Endometrium (tissue), 2 donors: ENCODE results near the gene AK4.

Experiments
- FAIRE-seq: peaks from 2 replicates; lab custom pipeline; 2012; peaks lifted over from hg19 to GRCh38; lab: Jason Lieb, UNC
- donor health status: control.
- donor health status: control.

Gene AK4

GRCh38 chr1:65253800-65254319 is 105.9 kb downstream of the AK4 start:
- no peak for FAIRE-seq

- FAIRE-seq = no peak
Measured at GRCh38 chr1:65254320-65255034, 106.5 kb downstream of the AK4 start.

- FAIRE-seq = no peak
Measured at GRCh38 chr1:65255035-65255655, 107.1 kb downstream of the AK4 start.

DNA sequence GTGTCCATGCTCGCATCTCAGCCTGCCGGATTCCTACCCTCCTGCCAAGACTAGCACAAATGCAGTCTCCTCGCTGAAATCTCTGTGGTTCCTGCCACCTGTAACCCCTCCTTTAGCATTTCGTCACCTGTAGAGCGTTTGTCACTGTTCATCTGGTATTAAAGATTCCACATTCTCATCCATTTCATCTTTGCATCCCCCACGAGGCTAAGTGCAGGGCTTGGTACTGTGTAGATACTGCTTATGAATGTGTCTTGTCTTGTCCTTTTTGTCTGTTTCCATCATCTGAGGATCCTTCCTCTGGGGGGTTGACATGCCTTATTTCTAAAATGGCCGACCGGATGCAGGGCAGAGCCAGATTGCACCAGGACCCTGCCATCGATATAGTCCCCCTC is 107.7 kb downstream of the AK4 start:
- no peak for FAIRE-seq

- FAIRE-seq = no peak
Measured at GRCh38 chr1:65256860-65257708, 109.1 kb downstream of the AK4 start.

- no peak for FAIRE-seq
Measured at GRCh38 chr1:65258106-65258505, 110.1 kb downstream of the AK4 start.

DNA sequence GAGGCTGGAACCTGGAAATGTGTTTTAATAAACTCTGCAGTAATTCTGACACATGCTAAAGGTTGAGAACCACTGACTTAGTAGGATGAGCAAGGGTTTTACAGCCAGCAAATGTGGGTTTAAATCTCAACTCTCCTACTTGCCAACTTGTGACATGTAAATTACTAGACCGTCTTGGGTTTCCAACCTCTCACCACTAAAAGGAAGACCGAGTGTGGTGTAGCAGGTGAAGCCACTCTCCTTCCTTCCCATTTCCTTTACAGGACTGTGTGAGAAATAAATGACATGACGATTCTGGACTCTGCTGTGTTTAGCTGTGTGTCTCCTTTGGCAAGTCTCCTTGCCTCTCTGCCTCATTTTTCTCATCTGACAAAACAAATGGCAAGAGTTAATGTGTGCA is 111.8 kb downstream of the AK4 start:
- no peak for FAIRE-seq

DNA sequence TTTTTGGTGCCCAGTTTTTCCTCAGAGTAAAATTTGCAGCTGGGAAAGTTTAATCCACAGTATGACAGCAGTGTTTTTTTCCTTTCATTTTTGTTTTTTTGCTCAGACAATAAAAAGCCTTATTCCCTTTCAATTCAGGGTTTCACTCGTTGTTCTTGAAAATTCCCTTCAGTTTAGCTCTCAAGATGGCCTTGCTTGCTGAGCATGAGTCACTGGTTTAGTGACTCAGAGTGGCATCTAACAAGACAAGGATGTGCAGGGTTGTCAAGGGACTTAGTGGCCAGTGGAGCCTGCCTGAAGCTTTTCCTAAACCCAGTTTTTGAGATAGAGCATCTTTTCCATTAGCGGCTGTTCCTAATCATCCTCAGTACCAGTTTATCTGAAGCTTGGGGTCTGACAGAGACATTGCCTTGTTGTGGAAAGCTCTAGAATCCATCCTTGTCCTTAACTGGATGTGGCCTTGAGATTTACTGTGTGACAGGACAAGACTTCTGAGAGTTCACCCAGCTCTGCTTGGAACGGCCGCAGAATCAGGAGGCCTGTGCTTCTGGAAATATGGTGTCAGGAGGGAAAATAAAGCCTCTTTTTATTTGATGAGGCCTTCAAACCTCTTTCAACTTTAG is 113.0 kb downstream of the AK4 start:
- FAIRE-seq = no peak

GRCh38 chr1:65263286-65263685 is 115.3 kb downstream of the AK4 start:
- FAIRE-seq = no peak

DNA sequence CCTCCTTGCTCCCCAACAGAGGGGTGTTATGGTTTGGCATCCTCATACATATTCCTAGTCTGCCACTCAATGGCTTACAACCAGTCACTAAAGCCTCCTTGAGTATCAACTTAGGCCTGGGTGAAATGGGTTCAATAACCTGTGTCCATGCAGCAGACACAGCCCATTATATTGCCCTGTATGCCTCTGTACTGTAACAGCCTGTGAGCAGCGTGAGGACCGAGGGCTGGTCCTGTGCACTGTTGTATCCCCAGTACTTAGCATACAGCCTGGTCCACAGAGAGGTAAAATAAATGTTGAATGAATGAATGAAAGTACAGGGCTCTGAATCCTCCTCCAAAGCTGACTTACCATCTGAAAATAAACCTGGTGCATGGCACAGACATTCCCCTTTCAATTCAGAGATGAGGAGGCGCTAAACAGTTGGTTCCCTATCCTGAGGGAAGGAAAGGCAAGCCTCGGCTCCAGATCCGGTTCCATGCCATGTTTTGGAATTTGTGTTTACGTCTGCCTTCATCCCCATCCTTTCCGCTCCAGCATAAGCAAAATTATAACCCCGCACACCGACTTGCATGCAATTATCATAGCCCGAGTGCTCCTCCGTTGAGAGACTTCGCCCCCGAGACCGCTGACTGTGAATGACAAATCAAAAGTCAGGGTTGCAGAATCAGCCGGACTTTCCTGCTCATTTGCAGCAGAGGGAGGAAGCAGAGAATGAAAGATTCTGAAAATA is 116.4 kb downstream of the AK4 start:
- FAIRE-seq = no peak

DNA sequence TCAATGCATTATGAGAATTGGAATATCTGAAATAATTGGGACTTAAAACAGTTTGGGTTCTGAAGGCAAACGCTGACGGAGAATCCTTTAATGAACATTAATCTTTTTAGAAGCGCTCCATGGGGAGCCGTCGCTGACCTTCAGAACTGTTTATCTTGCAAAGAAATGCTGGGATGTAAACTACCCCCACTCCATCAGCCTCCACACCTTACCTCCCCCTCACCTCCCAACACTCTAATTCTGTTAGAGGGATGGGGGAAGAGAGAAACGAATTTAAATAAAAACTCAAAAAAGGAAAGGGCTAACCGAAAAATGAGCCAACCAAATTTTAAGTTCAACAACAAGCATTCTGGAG is 117.3 kb downstream of the AK4 start:
- no peak for FAIRE-seq

DNA sequence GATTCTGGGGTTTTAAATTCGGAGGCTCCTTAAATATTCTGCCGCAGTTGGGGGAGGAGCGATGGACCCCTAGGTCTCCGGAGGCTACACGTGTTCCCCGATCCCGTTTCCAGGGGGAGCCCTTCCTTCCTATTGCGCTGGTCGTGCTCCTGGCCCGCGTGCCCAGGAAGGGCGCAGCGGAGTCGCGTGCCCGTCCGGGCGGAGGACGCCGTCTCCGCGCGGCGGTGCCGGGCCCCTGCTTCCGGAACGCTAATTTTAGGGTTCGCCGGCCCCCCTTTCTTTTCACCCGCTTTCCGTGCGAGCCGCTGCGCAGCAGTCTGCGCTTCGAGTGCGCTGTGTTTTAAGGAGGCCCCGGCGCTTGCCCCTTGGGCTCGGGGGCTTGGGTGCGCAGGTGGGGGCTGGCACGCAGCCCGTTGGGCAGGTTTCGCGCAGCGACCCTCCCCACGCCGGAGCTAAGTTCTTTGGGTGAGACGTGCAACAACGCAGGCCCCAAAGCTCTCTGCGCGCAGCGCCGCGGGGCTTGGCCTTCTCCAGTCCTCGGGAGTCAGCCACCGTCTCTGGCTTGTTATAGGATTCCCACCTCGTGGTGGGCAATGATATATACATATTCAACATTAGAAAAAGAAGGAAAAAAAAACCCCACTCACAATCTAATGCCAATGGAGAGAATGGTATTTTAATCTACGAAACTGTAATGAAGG is 117.8 kb downstream of the AK4 start:
- no peak for FAIRE-seq

DNA sequence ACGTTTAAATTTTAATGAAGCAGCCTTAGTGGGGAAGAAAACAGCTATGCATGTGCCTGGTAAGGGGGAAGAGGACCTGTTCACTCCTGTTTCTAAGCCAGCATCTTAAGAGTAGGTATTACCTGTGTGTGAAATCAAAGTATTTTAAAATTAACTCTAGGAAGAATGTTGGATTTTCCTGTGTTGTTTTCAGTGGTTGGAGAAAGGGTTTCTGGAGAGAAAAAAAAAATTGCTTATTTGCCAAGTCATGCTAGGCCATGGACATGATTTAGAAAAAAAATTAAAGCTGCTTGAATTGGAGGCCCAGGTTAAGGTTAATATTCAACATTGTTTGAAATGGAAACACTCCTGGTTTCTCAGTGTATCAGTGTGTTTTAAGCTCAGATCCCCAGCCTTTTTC is 118.5 kb downstream of the AK4 start:
- no peak for FAIRE-seq

- FAIRE-seq = no peak
Measured at GRCh38 chr1:65267271-65267670, 119.3 kb downstream of the AK4 start.

GRCh38 chr1:65267683-65268082 is 119.7 kb downstream of the AK4 start:
- no peak for FAIRE-seq

DNA sequence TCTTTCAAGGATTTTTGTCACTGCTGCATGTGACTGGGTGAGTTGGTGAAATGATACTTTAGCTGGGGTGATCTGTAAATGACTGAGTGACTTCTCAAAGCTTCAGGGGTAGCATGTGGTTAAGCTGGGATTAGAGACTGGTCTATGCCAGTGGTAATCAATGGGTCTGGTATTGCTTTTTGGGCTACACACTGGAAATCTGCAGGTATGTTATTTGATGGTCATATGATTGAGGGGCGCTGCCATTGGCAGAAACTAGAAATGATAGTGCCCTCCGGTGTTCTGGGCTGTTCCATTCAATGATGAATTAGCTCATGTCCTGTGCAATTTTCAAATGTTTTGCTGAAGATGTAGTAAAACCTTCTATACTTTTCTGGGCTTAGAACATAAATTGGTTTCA is 121.6 kb downstream of the AK4 start:
- FAIRE-seq = no peak

- FAIRE-seq = no peak
Measured at GRCh38 chr1:65276197-65276939, 128.4 kb downstream of the AK4 start.

GRCh38 chr1:65277605-65278347 is 129.8 kb downstream of the AK4 start:
- FAIRE-seq = no peak

DNA sequence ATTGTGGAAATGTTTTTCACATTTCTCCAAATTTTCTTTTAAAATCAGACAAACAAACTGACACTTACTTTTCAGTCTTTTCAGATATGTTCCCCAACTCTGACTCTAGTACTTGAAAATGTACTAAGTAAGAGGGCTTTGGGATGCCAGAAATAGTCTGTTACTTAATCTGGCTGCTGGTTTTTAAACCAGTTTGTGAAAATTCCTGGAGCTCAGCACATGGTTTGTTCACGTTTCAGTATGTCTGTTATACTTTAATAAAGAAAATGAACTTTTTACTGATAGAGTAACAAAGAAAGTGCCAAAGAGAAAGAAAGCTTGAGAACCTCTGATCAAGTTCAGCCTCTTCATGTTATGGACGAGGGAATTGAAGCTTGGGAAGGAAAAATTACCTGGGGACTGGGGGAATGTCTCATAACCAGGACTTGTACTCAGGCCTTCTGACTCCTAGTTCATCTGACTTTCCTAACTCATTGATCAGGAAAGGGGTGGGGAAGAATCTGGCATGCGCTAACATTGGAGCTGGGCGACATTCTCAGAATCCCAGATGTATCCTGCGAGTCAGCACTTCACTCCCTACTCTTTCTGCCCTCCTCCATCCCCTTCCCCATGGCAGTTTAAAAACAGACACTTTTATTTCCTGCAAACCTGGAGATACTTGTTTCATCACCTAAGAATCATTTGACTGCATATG is 130.5 kb downstream of the AK4 start:
- no peak for FAIRE-seq
